T-helper 2 cell (primary cell): ENCODE measurements around the gene HBA1.
A peak's percentile ranks its signal among the peaks of the same experiment; 100 is the strongest.
"Not testable (repeated sequence)": the region's sequence is repeated elsewhere in the genome, so short reads cannot be mapped to it uniquely, and the experiment has no call there.

Experiments used
- DNase-seq, 5 experiments: peaks; one replicate each; pipeline versions ENCODE4 v3.0.0 to v3.0.0-alpha.2; 2012 to 2022

Gene HBA1

DNA sequence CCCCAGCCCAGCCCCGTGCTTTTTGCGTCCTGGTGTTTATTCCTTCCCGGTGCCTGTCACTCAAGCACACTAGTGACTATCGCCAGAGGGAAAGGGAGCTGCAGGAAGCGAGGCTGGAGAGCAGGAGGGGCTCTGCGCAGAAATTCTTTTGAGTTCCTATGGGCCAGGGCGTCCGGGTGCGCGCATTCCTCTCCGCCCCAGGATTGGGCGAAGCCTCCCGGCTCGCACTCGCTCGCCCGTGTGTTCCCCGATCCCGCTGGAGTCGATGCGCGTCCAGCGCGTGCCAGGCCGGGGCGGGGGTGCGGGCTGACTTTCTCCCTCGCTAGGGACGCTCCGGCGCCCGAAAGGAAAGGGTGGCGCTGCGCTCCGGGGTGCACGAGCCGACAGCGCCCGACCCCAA is 474 bp upstream of the HBA1 start:
- DNase-seq: not testable (repeated sequence)

DNA sequence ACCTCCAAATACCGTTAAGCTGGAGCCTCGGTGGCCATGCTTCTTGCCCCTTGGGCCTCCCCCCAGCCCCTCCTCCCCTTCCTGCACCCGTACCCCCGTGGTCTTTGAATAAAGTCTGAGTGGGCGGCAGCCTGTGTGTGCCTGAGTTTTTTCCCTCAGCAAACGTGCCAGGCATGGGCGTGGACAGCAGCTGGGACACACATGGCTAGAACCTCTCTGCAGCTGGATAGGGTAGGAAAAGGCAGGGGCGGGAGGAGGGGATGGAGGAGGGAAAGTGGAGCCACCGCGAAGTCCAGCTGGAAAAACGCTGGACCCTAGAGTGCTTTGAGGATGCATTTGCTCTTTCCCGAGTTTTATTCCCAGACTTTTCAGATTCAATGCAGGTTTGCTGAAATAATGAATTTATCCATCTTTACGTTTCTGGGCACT is 928 bp downstream of the HBA1 start:
- no peak for DNase-seq

- DNase-seq: no peak
Observed at GRCh38 chr16:177981-178667, 1.6 kb downstream of the HBA1 start.

GRCh38 chr16:178668-179015 is 2.2 kb downstream of the HBA1 start:
- DNase-seq: no peak

- DNase-seq: no peak
Observed at GRCh38 chr16:179211-180092, 3.0 kb downstream of the HBA1 start.

- peak in 1 of 5 experiments; percentile 23 for DNase-seq
Observed at GRCh38 chr16:180101-180675, 3.7 kb downstream of the HBA1 start, which contains the start of gene HBQ1. HBQ1 (plus strand) TSS chr16:180459; CDS start chr16:180487, 28 bp downstream.

DNA sequence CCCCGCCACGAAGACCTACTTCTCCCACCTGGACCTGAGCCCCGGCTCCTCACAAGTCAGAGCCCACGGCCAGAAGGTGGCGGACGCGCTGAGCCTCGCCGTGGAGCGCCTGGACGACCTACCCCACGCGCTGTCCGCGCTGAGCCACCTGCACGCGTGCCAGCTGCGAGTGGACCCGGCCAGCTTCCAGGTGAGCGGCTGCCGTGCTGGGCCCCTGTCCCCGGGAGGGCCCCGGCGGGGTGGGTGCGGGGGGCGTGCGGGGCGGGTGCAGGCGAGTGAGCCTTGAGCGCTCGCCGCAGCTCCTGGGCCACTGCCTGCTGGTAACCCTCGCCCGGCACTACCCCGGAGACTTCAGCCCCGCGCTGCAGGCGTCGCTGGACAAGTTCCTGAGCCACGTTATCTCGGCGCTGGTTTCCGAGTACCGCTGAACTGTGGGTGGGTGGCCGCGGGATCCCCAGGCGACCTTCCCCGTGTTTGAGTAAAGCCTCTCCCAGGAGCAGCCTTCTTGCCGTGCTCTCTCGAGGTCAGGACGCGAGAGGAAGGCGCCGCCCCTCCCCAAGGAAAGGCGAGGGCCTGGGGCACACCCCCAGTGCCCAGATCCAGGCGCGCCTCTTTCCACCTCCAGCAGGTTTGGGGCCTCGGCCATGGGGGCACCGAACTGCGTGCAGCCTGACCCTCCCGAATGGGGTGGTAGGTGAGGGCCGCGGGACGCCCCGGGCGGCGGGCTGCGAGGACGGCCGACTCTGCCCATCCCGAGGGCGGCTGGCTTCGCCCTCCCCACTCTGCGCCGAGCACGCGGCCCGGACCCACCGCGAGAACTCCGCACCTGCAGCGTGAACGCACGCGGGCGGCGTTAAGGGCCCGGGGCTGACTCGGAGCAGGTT is 4.4 kb downstream of the HBA1 start:
- DNase-seq: peak; percentile 70 to 86 (median 77)

DNA sequence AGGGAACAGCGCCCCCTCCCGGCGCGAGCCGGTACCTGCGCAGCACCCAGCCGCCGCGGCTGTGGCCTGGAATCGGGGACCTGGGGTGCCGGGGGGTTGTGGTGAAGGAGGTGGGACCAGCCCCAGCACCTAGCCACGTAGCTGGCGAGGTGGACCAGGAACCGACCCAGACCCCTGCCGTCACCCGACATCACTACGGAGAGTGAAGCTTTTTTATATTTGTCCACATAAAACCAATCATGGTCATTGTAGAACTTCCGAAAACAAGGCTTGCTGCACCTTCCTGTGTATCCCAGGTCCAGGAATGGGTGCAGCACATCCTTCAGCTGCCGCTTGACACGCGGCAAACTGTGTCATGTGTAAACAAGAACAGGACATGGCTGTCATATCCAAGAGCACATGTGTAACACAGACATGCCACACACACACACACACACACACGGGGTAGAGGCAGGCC is 5.1 kb downstream of the HBA1 start:
- DNase-seq: peak in 1 of 5 experiments; percentile 26

GRCh38 chr16:183005-183404 is 6.5 kb downstream of the HBA1 start:
- DNase-seq: no peak

GRCh38 chr16:185213-185612 is 8.7 kb downstream of the HBA1 start:
- DNase-seq: no peak

DNA sequence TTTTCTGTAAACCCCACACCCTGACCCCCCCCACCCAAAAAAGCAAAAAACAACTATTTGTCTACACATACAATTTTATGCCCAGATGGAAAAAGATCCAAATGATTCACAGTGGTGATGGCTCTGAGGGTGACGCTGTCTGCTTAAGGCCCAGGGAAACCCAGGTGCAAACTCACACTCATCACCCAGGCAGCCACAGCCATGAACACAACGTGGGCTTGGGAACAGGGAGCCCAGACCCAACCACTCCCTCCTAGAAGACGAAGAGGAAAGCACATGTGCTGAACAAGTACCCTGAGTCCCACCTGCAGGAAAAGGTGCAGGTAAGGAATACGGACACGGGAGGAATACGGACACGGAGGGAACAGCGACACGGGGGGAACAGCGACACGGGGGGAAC is 9.2 kb downstream of the HBA1 start:
- DNase-seq: no peak

GRCh38 chr16:187330-187729 is 10.8 kb downstream of the HBA1 start:
- DNase-seq: no peak

GRCh38 chr16:188674-189073 is 12.2 kb downstream of the HBA1 start:
- DNase-seq: peak in 1 of 5 experiments; percentile 51

GRCh38 chr16:189604-190186 is 13.2 kb downstream of the HBA1 start:
- no peak for DNase-seq

DNA sequence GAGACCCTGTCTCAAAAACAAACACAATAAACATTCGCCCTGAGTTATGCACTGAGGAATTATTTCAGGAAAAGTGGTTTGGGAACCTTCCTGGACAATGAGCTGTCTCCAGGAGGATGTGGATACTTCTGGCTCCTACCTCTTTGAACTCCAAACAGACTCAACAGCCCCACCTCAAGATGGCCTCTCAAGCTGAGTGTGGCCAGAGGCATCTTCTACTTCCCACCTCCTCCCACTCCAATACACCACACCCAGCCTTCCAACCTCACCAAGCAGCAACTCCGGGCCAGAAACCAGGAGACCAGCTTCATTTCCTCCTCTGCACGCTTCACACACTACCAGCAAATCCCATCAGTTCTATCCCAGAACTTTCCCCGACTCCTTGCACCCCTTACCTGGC is 15.4 kb downstream of the HBA1 start:
- DNase-seq: no peak

GRCh38 chr16:192686-193085 is 16.2 kb downstream of the HBA1 start:
- no peak for DNase-seq

GRCh38 chr16:193441-193840 is 17.0 kb downstream of the HBA1 start:
- no peak for DNase-seq

DNA sequence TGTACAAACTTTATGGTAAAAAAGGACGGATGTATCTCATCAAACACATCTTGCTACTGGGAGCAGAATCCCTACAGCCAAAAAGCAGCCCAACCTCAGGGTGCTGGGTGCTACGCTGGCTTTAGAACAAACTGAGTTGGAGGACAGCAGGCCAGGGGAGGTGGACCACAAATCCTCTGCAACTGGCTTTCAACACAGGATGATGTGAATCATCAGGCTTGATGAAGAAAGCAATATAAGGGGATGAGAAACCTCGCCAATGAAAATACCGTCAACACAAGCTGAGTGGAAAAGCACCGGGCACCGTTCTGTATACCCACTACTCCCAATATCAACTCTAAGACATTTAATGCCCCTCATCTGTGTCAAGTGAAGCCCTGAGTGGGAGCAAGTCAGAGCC is 18.0 kb downstream of the HBA1 start:
- DNase-seq: no peak

GRCh38 chr16:200388-200787 is 23.9 kb downstream of the HBA1 start:
- DNase-seq: no peak

- DNase-seq: no peak
Observed at GRCh38 chr16:203246-203645, 26.8 kb downstream of the HBA1 start.

DNA sequence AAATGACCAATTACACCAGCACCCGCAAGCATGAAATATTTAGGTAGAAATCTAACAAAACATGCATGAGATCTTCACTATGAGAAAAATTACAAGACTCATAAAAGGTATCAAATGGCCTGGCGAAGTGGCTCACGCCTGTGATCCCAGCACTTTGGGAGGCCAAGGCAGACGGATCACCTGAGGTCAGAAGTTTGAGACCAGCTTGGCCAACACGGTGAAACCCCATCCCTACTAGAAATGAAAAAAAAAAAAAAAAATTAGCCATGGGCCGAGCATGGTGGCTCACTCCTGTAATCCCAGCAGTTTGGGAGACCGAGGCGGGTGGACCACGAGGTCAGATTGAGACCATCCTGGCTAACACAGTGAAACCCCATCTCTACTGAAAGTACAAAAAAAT is 27.6 kb downstream of the HBA1 start:
- DNase-seq: not testable (repeated sequence)

DNA sequence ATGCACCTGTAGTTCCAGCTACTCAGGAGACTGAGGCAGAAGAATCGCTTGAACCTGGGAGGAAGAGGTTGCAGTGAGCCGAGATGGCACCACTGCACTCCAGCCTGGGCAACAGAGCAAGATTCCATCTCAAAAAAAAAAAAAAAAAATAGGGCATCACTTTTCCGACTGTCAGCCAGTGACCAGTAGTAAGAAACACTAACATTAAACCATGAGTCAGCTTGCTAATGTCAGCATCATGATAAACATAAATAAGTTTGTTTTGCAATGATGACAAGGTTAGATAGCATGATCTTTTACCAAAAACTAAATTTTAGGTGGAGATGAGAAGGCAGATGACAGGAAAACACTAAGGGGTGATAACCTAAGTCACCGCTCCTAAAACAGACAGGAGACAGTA is 32.9 kb downstream of the HBA1 start:
- not testable (repeated sequence) for DNase-seq
